Fibroblast of lung (primary cell): Measurements from ENCODE around the gene ACOXL. TPM values are rescaled to one million over a fixed set of nuclear protein-coding genes. Genes with fewer than 3 reads are reported as not detected.

ENCODE experiments used
- DNase-seq, 2 donors: peaks; one replicate each; pipeline versions ENCODE4 v3.0.0 to v3.0.0-alpha.2; 2010; ENCODE audit warnings: low read depth in 2 of 2
- H2AFZ ChIP-seq: 2 replicates; pipeline ENCODE4 v1.5.1; 2012; ENCODE audit warnings: low read length, control low read depth, inconsistent platforms
- H3K27ac ChIP-seq: 2 replicates; pipeline ENCODE4 v1.5.1; 2011; ENCODE audit warnings: low read length, control low read depth; ENCODE audit not compliant: insufficient read depth
- H3K27me3 ChIP-seq: 2 replicates; pipeline ENCODE4 v1.5.1; 2011; ENCODE audit warnings: mild to moderate bottlenecking, low read length; ENCODE audit not compliant: control insufficient read depth, insufficient read depth
- H3K36me3 ChIP-seq: 2 replicates; pipeline ENCODE4 v1.5.1; 2011; ENCODE audit warnings: low read length; ENCODE audit not compliant: control insufficient read depth, insufficient read depth
- H3K4me1 ChIP-seq: 2 replicates; pipeline ENCODE4 v1.5.1; 2011; ENCODE audit warnings: low read length; ENCODE audit not compliant: control insufficient read depth, insufficient read depth; ENCODE audit errors: extremely low read depth
- H3K4me2 ChIP-seq: 2 replicates; pipeline ENCODE4 v1.5.1; 2011; ENCODE audit warnings: low read length, control low read depth; ENCODE audit not compliant: insufficient read depth; ENCODE audit errors: extremely low read depth
- H3K4me3 ChIP-seq, 4 experiments: fragments of 200-600 bp in 1 of 4; sonication (generic) in 1 of 4; replicated peaks in 1 of 4; 2 replicates each; pipeline ENCODE4 v1.5.1; 2011 to 2016; ENCODE audit warnings: low read length in 4 of 4, low read depth in 3 of 4, mild to moderate bottlenecking in 3 of 4, control low read depth in 2 of 4, inconsistent platforms in 1 of 4, mixed read lengths in 1 of 4; ENCODE audit not compliant: insufficient read depth in 1 of 4; ENCODE audit errors: control extremely low read depth in 1 of 4
- H3K79me2 ChIP-seq: 2 replicates; pipeline ENCODE4 v1.5.1; 2012; ENCODE audit warnings: mild to moderate bottlenecking, low read length, inconsistent platforms; ENCODE audit not compliant: control insufficient read depth, insufficient read depth
- H3K9ac ChIP-seq: 2 replicates; pipeline ENCODE4 v1.5.1; 2011; ENCODE audit warnings: mild to moderate bottlenecking, low read length, control low read depth; ENCODE audit not compliant: insufficient read depth
- H3K9me3 ChIP-seq: 2 replicates; pipeline ENCODE4 v1.5.1; 2012; ENCODE audit warnings: low read depth, low read length; ENCODE audit not compliant: control insufficient read depth, insufficient read depth
- H4K20me1 ChIP-seq: 2 replicates; pipeline ENCODE4 v1.5.1; 2011; ENCODE audit warnings: low read length; ENCODE audit not compliant: control insufficient read depth, insufficient read depth; ENCODE audit errors: extremely low read depth
- CTCF ChIP-seq, 2 donors: IDR thresholded peaks in 1 of 2; conservative IDR thresholded peaks in 1 of 2; 1 replicate in 1 of 2; 2 replicates in 1 of 2; pipeline ENCODE4 v1.5.1; 2011 to 2012; ENCODE audit warnings: low read length in 2 of 2, control low read depth in 1 of 2, inconsistent platforms in 1 of 2, low read depth in 1 of 2, mild to moderate bottlenecking in 1 of 2
- EZH2 ChIP-seq: IDR thresholded peaks from 2 replicates; pipeline ENCODE4 v1.5.1; 2012; ENCODE audit warnings: low read length, control low read depth, mild to moderate bottlenecking; ENCODE audit errors: missing control alignments
- polyA plus RNA-seq, 2 donors: library from polyadenylated mRNA; depleted of rRNA in 1 of 2; stranded (reverse) in 1 of 2; unstranded in 1 of 2; fragments of >200 nt; gene quantifications; 2 replicates each; pipeline ENCODE4 v1.2.1, GENCODE V29; 2011 to 2012; ENCODE audit warnings: missing spikeins in 1 of 2
- total RNA-seq: library from RNA; depleted of rRNA; stranded (reverse); fragments of >200 nt; gene quantifications from 2 replicates; pipeline ENCODE4 v1.2.1, GENCODE V29; 2014

Gene ACOXL
- total and polyA plus RNA-seq, 2 donors (not counting 1 experiment from before 2014, with no cell fraction given), result not detected

GRCh38 chr2:110995911-110996310, 263.5 kb downstream of the ACOXL start:
- DNase-seq, result no peak
- H2AFZ ChIP-seq, result no peak overlapping the region
- H3K4me3 ChIP-seq, result no peak overlapping the region
- no peak overlapping the region for H3K9ac ChIP-seq
- H3K36me3 ChIP-seq, result no peaks in the 10 kb centered on the region
- peaks cover 16% of the 10 kb centered on the region for H3K27me3 ChIP-seq
- H3K4me2 ChIP-seq, result no peak overlapping the region
- H3K79me2 ChIP-seq, result no peaks in the 10 kb centered on the region
- H4K20me1 ChIP-seq, result no peaks in the 10 kb centered on the region
- H3K9me3 ChIP-seq, result no peaks in the 10 kb centered on the region
- H3K27ac ChIP-seq, result no peak overlapping the region
- TF ChIP-seq CTCF (conservative IDR thresholded peaks at IDR 0.05 in 1 of 2, IDR thresholded peaks at IDR 0.05 in 1 of 2; ENCODE audit: low read depth in 1 of 2, low read length in 2 of 2) (no peak), EZH2 (no peak)
- no peaks in the 10 kb centered on the region for H3K4me1 ChIP-seq

GRCh38 chr2:110997331-110998045, 265.1 kb downstream of the ACOXL start:
- Histone ChIP-seq H3K4me3 (no peak overlapping the region), H4K20me1 (no peaks in the 10 kb centered on the region), H2AFZ (no peak overlapping the region), H3K4me2 (no peak overlapping the region), H3K9me3 (no peaks in the 10 kb centered on the region), H3K27ac (no peak overlapping the region), H3K27me3 (peaks cover 13% of the 10 kb centered on the region), H3K4me1 (no peaks in the 10 kb centered on the region), H3K36me3 (no peaks in the 10 kb centered on the region), H3K79me2 (no peaks in the 10 kb centered on the region), H3K9ac (no peak overlapping the region)
- no peak for TF ChIP-seq CTCF (conservative IDR thresholded peaks at IDR 0.05 in 1 of 2, IDR thresholded peaks at IDR 0.05 in 1 of 2; ENCODE audit: low read depth in 1 of 2, low read length in 2 of 2)
- no peak for TF ChIP-seq EZH2
- DNase-seq, result no peak

- no peak overlapping the region for H3K4me2 ChIP-seq
- H3K4me1 ChIP-seq, result no peaks in the 10 kb centered on the region
- TF ChIP-seq CTCF (conservative IDR thresholded peaks at IDR 0.05 in 1 of 2, IDR thresholded peaks at IDR 0.05 in 1 of 2; ENCODE audit: low read depth in 1 of 2, low read length in 2 of 2) (no peak), EZH2 (no peak)
- H2AFZ ChIP-seq, result no peak overlapping the region
- H4K20me1 ChIP-seq, result no peaks in the 10 kb centered on the region
- H3K4me3 ChIP-seq, result no peak overlapping the region
- no peaks in the 10 kb centered on the region for H3K36me3 ChIP-seq
- DNase-seq, result peak in 1 of 2 donors; percentile 3
- H3K9ac ChIP-seq, result no peak overlapping the region
- no peaks in the 10 kb centered on the region for H3K9me3 ChIP-seq
- no peaks in the 10 kb centered on the region for H3K79me2 ChIP-seq
- H3K27ac ChIP-seq, result no peak overlapping the region
- peaks cover 13% of the 10 kb centered on the region for H3K27me3 ChIP-seq
Measured at GRCh38 chr2:110998311-110998710, 265.9 kb downstream of the ACOXL start.
